NCI-H1092 (cell line): ENCODE data around the gene PEAK3.
A peak's percentile ranks its signal among the peaks of the same experiment; 100 is the strongest.

Experiments
- DNase-seq: peaks from one replicate; lab custom pipeline; 2025; lab: John Stamatoyannopoulos, UW

Gene PEAK3

GRCh38 chr19:2315818-2316353, 33.9 kb upstream of the PEAK3 start:
- DNase-seq = no peak

- DNase-seq = no peak
These were observed 33.3 kb upstream of the PEAK3 start for GRCh38 chr19:2315121-2315817.

GRCh38 chr19:2312820-2313501, 31.0 kb upstream of the PEAK3 start:
- DNase-seq = no peak

- DNase-seq = no peak
These were observed 29.1 kb upstream of the PEAK3 start for GRCh38 chr19:2311093-2311492.

- peak; percentile 55 for DNase-seq
These were observed 27.9 kb upstream of the PEAK3 start for GRCh38 chr19:2309734-2310362.

GRCh38 chr19:2308114-2308556, 26.2 kb upstream of the PEAK3 start, which contains the start of gene LINGO3:
TSS of gene LINGO3 (minus strand) at chr19:2308154. CDS start at chr19:2291776, 16,378 bp downstream.
- no peak for DNase-seq

GRCh38 chr19:2307518-2308012, 25.6 kb upstream of the PEAK3 start:
- no peak for DNase-seq

- DNase-seq = no peak
These were observed 25.0 kb upstream of the PEAK3 start for GRCh38 chr19:2306971-2307370.

GRCh38 chr19:2306281-2306806, 24.4 kb upstream of the PEAK3 start:
- no peak for DNase-seq

GRCh38 chr19:2305452-2306280, 23.7 kb upstream of the PEAK3 start:
- no peak for DNase-seq

- DNase-seq = no peak
These were observed 21.3 kb upstream of the PEAK3 start for GRCh38 chr19:2303211-2303798.

GRCh38 chr19:2302319-2303210, 20.6 kb upstream of the PEAK3 start:
- DNase-seq = no peak

- no peak for DNase-seq
These were observed 18.6 kb upstream of the PEAK3 start for GRCh38 chr19:2300533-2300932.

- no peak for DNase-seq
These were observed 14.2 kb upstream of the PEAK3 start for GRCh38 chr19:2296141-2296540.

GRCh38 chr19:2294687-2295335, 12.8 kb upstream of the PEAK3 start:
- no peak for DNase-seq

- DNase-seq = no peak
These were observed 9.3 kb upstream of the PEAK3 start for GRCh38 chr19:2291185-2291751.

- DNase-seq = no peak
These were observed 8.6 kb upstream of the PEAK3 start for GRCh38 chr19:2290441-2291184.

- DNase-seq = no peak
These were observed 7.9 kb upstream of the PEAK3 start for GRCh38 chr19:2289714-2290435.
